ENCODE results near the gene DPY19L3.
A peak's percentile ranks its signal among the peaks of the same experiment; 100 is the strongest.
"Not testable (repeated sequence)": the region's sequence is repeated elsewhere in the genome, so short reads cannot be mapped to it uniquely, and the experiment has no call there.

The DPY19L3 gene

DNA sequence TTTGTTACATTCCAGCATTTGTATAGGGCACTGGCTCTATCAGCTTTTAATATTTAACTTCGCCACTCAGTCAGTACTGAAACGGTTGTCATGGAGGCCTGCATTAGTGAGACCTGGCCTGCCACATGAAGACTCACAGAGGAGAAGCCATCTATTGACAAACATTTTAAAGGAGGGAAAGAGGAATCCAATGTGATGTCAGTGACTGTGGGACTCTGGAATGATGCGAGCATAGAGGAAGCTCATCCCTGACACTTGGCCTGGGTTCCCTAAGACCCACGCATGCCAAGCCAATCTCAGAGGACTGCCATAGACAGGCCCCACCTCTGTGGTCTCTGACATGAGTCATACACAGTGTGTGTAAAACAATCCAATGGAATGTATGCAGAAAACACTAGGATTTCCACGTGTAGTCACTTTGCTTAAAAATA is 7.9 kb upstream of the DPY19L3 start:
- no peak for DNase-seq

- no peak for DNase-seq
Measured at GRCh38 chr19:32401992-32402391, 3.6 kb upstream of the DPY19L3 start.

DNA sequence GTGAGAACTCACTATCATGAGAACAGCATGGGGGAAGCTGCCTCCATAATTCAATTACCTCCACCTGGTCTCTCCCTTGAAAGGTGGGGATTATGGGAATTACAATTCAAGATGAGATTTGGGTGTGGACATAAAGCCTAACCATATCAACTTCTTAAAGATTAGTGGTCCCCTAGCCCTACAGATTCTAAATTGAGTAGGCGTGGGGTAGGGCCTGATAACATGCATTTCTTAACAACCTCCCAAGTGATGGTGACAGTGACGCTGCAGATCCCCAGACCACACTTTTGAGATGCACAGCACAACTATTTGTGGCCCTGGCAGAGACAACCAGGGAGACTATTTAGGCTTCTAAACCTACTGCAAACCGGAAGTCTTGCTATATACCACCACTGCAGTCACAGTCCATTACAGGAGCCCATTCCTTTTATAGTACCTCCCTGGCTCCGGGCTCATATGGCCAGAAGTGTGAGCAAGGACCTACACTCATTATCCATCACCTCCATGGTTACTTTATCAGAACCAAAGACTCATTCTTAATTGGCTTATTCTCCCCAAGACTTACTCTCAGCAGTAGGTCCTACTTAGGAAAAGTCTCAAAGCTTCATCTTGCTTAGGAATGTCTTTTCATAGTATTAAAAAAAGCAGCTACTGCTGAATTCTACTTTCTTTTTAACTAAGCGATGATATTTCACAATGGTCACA is 2.1 kb upstream of the DPY19L3 start:
- no peak for DNase-seq

GRCh38 chr19:32404213-32404932 is 1.2 kb upstream of the DPY19L3 start:
- peak in 1 of 2 donors; percentile 21 for DNase-seq

DNA sequence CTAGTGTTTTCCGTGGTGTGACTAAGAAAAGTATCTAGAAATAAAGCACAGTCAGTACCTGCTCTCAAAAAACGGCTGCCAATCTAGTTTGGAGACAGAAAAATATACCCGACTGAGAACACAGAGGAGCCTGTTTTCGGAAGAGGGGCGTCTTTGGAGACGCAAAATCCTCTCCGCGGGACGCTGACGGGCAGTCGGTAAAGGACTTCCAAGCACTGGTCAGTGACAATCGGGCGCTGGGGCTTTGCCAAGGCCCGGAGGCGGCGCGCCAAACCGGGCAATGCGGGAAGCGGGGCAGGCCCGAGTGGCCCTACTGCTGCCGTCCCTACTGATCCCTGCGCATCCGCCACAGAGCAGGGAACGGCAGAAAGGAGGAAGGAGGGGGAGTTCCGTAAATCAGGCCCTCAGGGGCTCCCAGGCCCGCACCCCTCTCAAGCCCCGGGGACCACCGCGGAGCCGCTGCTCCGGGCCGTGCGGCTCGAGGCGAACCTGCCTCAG is 588 bp upstream of the DPY19L3 start:
- peak; percentile 33 to 38 for DNase-seq

- DNase-seq = no peak
Measured at GRCh38 chr19:32406161-32407003, 812 bp downstream of the DPY19L3 start.

- DNase-seq = no peak
Measured at GRCh38 chr19:32407004-32407992, 1.7 kb downstream of the DPY19L3 start.

DNA sequence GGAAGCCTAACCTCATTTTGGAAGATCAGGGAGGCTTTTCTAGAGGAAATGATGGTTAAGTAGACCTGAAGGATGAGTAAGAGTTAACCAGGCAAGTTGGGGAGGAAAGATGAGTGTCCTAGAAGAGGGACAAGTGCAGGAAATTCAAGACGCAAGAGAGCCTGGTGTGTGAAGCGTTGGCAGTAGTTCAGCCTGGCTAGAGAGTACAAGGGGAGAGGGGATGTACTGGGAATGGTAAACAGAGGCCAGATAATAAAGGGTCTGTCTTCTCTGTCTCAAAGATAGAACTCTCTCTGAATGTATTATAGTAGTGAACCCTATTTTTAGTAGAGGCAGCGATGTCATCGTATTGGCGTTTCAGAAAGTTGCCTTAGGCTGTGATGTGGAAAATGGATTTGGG is 9.7 kb downstream of the DPY19L3 start:
- no peak for DNase-seq

GRCh38 chr19:32415669-32416068 is 10.1 kb downstream of the DPY19L3 start:
- DNase-seq = no peak

- DNase-seq = no peak
Measured at GRCh38 chr19:32416749-32417456, 11.3 kb downstream of the DPY19L3 start.

GRCh38 chr19:32418155-32418554 is 12.6 kb downstream of the DPY19L3 start:
- DNase-seq = no peak

- DNase-seq = no peak
Measured at GRCh38 chr19:32421589-32422361, 16.2 kb downstream of the DPY19L3 start.

- DNase-seq = no peak
Measured at GRCh38 chr19:32422435-32422834, 16.9 kb downstream of the DPY19L3 start.

GRCh38 chr19:32423944-32424343 is 18.4 kb downstream of the DPY19L3 start:
- not testable (repeated sequence) for DNase-seq

DNA sequence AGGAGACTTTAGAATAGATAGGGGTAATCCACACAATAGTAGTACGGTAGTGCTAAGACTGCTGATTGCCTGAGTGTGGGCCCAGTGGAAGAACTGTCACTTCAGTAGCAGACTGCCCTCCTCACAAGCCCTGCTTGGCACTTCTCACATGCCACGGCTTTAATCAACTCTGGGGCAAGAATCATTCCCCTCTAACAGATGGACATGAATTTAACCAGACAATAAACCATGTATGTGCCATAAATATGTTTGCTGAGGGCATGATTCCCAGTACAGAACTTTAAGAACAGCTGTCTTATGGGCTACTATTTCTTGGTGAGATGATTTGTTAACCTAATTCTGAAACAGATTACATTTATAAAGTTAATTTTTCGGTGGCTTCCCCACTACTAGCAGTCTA is 22.0 kb downstream of the DPY19L3 start:
- DNase-seq = no peak

- DNase-seq = no peak
Measured at GRCh38 chr19:32436692-32437091, 31.1 kb downstream of the DPY19L3 start.

- no peak for DNase-seq
Measured at GRCh38 chr19:32437096-32437495, 31.5 kb downstream of the DPY19L3 start.

DNA sequence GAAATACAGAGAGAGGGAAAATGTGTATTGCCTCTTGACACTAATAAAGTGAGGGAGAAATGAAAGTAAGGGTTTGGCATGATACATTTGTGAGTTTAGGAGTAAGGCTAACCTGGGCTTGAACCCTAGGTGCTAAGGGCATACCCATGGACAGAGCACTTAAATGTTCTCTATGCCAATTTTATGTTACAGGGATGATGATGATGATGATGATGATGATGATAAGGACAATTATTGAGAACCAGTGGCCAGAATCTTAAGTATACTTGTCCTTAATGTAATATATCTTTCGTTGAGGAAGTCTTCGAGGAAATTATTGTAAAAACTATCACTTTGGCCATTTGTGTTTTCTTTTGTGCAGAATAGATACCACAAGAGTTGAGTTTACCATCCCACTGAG is 33.2 kb downstream of the DPY19L3 start:
- no peak for DNase-seq

- no peak for DNase-seq
Measured at GRCh38 chr19:32442650-32443049, 37.1 kb downstream of the DPY19L3 start.

- DNase-seq = not testable (repeated sequence)
Measured at GRCh38 chr19:32447534-32447933, 42.0 kb downstream of the DPY19L3 start.

DNA sequence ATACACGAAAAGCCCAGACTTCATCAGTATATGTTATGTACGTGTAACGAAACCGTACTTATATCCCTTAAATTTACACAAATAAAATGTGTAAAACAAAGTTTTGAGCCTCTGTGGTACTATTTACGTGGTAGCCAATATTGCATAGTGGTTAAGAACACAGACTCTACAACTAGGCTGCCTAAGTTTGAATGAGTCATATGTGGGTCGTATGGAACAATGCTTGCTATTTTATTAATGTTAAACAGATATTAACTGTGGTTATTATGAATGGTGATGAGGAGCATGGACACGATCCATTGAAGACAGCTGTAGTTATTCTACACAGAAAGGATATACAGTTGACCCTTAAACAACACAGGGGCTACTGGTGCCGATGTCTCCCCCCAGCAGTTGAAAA is 42.5 kb downstream of the DPY19L3 start:
- DNase-seq = no peak

Measured in stimulated activated CD4-positive, alpha-beta T cell treated with anti-CD3 and anti-CD28 coated beads, Interleukin-2, amount 100 ng/mL, for 24 hours (primary cell).